Coronary artery (tissue), 2 donors: ENCODE results near the gene AP1M1.

ENCODE experiments used
- DNase-seq: peaks from one replicate; pipeline ENCODE4 v3.0.0-alpha.2; 2017; ENCODE audit warnings: low spot score
- H3K27ac ChIP-seq, 2 donors: fragments of 200-600 bp; sonication (generic); one replicate each; pipeline ENCODE4 v1.5.1; 2016 to 2019
- H3K4me3 ChIP-seq: fragments of 200-600 bp; sonication (generic); 2 replicates; pipeline ENCODE4 v1.5.1; 2016; ENCODE audit warnings: mild to moderate bottlenecking, moderate library complexity
- CTCF ChIP-seq: fragments of 200-600 bp; sonication (generic); IDR thresholded peaks from one replicate; pipeline ENCODE4 v1.5.1; 2019; ENCODE audit warnings: antibody characterized with exemption

AP1M1 gene

GRCh38 chr19:16247353-16248182 lies 49.9 kb downstream of the AP1M1 start:
- DNase-seq: peak; percentile 92
- Histone ChIP-seq H3K27ac (no peak overlapping the region), H3K4me3 (no peak overlapping the region)
- peak; percentile 91 for TF ChIP-seq CTCF

- TF ChIP-seq CTCF: no peak
- no peak for DNase-seq
- Histone ChIP-seq H3K4me3 (no peak overlapping the region), H3K27ac (no peak overlapping the region)
These were observed 50.8 kb downstream of the AP1M1 start for GRCh38 chr19:16248380-16249023.

- no peak overlapping the region for H3K27ac ChIP-seq
- TF ChIP-seq CTCF: no peak
These were observed 52.2 kb downstream of the AP1M1 start for GRCh38 chr19:16249826-16250404.

GRCh38 chr19:16252459-16253205 lies 54.9 kb downstream of the AP1M1 start:
- no peak for TF ChIP-seq CTCF
- Histone ChIP-seq H3K27ac (peak overlapping the region in 1 of 2 donors; percentile 7), H3K4me3 (no peak overlapping the region)
- no peak for DNase-seq

More at GRCh38 chr19:16249826-16250404, 52.2 kb downstream of the AP1M1 start:
- DNase-seq: no peak
- no peak overlapping the region for H3K4me3 ChIP-seq

GRCh38 chr19:16254851-16255408 lies 57.2 kb downstream of the AP1M1 start:
- DNase-seq: no peak
- H3K4me3 ChIP-seq: no peak overlapping the region
- no peak for TF ChIP-seq CTCF
- peak overlapping the region in 1 of 2 donors; percentile 31 for H3K27ac ChIP-seq

GRCh38 chr19:16257509-16258002 lies 59.8 kb downstream of the AP1M1 start:
- H3K27ac ChIP-seq: peak overlapping the region; percentile 82 to 87
- no peak for TF ChIP-seq CTCF
- H3K4me3 ChIP-seq: no peak overlapping the region

More at GRCh38 chr19:16257509-16258002, 59.8 kb downstream of the AP1M1 start:
- no peak for DNase-seq
